ENCODE measurements around the gene PCCB.

DNA sequence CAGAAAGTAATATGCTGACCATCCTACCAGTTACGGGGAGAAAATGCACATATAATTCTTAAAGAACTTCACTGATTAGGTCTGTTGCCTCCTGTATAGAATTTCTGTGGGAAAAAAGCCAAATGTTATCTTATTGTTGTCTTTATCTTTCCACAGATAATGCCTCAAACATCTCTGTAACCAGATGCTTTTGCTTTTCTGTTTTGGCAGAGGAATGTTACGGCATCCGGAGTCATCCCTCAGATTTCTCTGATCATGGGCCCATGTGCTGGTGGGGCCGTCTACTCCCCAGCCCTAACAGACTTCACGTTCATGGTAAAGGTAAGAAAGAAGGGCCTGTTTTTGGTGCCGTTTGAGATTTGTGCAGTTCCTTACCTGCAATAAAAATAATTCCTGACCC is 33.5 kb downstream of the PCCB start:
- TF ChIP-seq POLR2AphosphoS5 (IDR thresholded peaks at IDR 0.05; ENCODE audit: insufficient read depth, low read depth, low read length) (no peak), JUN (IDR thresholded peaks at IDR 0.05; ENCODE audit: borderline replicate concordance, insufficient read depth, insufficient read length, low read depth) (no peak)
- TF ChIP-seq, protein P1, sequence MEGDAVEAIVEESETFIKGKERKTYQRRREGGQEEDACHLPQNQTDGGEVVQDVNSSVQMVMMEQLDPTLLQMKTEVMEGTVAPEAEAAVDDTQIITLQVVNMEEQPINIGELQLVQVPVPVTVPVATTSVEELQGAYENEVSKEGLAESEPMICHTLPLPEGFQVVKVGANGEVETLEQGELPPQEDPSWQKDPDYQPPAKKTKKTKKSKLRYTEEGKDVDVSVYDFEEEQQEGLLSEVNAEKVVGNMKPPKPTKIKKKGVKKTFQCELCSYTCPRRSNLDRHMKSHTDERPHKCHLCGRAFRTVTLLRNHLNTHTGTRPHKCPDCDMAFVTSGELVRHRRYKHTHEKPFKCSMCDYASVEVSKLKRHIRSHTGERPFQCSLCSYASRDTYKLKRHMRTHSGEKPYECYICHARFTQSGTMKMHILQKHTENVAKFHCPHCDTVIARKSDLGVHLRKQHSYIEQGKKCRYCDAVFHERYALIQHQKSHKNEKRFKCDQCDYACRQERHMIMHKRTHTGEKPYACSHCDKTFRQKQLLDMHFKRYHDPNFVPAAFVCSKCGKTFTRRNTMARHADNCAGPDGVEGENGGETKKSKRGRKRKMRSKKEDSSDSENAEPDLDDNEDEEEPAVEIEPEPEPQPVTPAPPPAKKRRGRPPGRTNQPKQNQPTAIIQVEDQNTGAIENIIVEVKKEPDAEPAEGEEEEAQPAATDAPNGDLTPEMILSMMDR (IDR thresholded peaks at IDR 0.05; ENCODE audit: extremely low read depth in 1 of 2, insufficient read depth in 1 of 2, low read depth in 1 of 2, low read length in 2 of 2) = no peak
- TF ChIP-seq, protein P2, sequence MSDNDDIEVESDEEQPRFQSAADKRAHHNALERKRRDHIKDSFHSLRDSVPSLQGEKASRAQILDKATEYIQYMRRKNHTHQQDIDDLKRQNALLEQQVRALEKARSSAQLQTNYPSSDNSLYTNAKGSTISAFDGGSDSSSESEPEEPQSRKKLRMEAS (IDR thresholded peaks at IDR 0.05; ENCODE audit: insufficient read depth, insufficient read length) = no peak

Measured in endothelial cell of umbilical vein (primary cell).